H1 (cell line): ENCODE data around the gene HNRNPAB. TPM values are rescaled to one million over a fixed set of nuclear protein-coding genes. Genes with fewer than 3 reads are reported as not detected.

Experiments used
- CTCF ChIA-PET: fragments of 300-600 bp; sonication (Branson Sonifier 250); formaldehyde crosslinking; loops from one replicate; lab custom pipeline; 2021; ENCODE audit not compliant: partially characterized antibody; lab: Charles Lee
- POLR2A ChIA-PET: fragments of 300-600 bp; sonication (Branson Sonifier 250); formaldehyde crosslinking; loops from one replicate; lab custom pipeline; 2021; ENCODE audit warnings: inconsistent platforms; ENCODE audit not compliant: partially characterized antibody; lab: Charles Lee
- DNase-seq, 2 experiments: peaks; one replicate each; pipeline versions ENCODE4 v3.0.0 to v3.0.0-alpha.2; 2010 to 2022; ENCODE audit warnings: low spot score in 2 of 2, low read depth in 1 of 2, mixed read lengths in 1 of 2
- FAIRE-seq: peaks from 2 replicates; lab custom pipeline; 2011; peaks lifted over from hg19 to GRCh38; lab: Jason Lieb, UNC
- H2AFZ ChIP-seq: 2 replicates; pipeline ENCODE4 v1.8.1; 2012; ENCODE audit warnings: low read length, inconsistent platforms
- H2AK5ac ChIP-seq: 2 replicates; pipeline ENCODE4 v1.6.1; 2013; ENCODE audit warnings: low read depth, low read length
- H2BK120ac ChIP-seq: replicated peaks from 2 replicates; pipeline ENCODE3; 2013; ENCODE audit warnings: low read depth, low read length, inconsistent platforms
- H2BK12ac ChIP-seq: 2 replicates; pipeline ENCODE4 v1.6.1; 2013; ENCODE audit warnings: low read depth, low read length
- H2BK15ac ChIP-seq: 2 replicates; pipeline ENCODE4 v1.6.1; 2013; ENCODE audit warnings: low read length
- H2BK20ac ChIP-seq: 2 replicates; pipeline ENCODE4 v1.6.1; 2013; ENCODE audit warnings: low read length
- H2BK5ac ChIP-seq: 2 replicates; pipeline ENCODE4 v1.6.1; 2013; ENCODE audit warnings: low read depth, low read length
- H3K14ac ChIP-seq: 2 replicates; pipeline ENCODE4 v1.6.1; 2013; ENCODE audit warnings: inconsistent platforms; ENCODE audit not compliant: insufficient read length
- H3K18ac ChIP-seq: 2 replicates; pipeline ENCODE4 v1.6.1; 2013; ENCODE audit warnings: low read length; ENCODE audit errors: extremely low read depth
- H3K23ac ChIP-seq: 2 replicates; pipeline ENCODE4 v1.6.1; 2013; ENCODE audit warnings: inconsistent platforms; ENCODE audit not compliant: insufficient read length
- H3K23me2 ChIP-seq: 2 replicates; pipeline ENCODE4 v1.6.1; 2013; ENCODE audit warnings: low read depth, low read length
- H3K27ac ChIP-seq: 2 replicates; pipeline ENCODE4 v1.6.1; 2011; ENCODE audit warnings: low read depth, low read length, inconsistent platforms
- H3K27me3 ChIP-seq, 4 experiments: replicated peaks in 1 of 4; 1 replicate in 1 of 4; 2 replicates in 3 of 4; pipeline versions ENCODE4 v1.6.1 to v1.8.1; 2011 to 2013; ENCODE audit warnings: low read length in 3 of 4, mild to moderate bottlenecking in 3 of 4, inconsistent platforms in 2 of 4, mixed read lengths in 2 of 4, moderate library complexity in 1 of 4; ENCODE audit not compliant: control insufficient read depth in 3 of 4, insufficient read depth in 3 of 4; ENCODE audit errors: extremely low read depth in 1 of 4
- H3K36me3 ChIP-seq, 4 experiments: 2 replicates each; pipeline versions ENCODE4 v1.6.1 to v1.8.1; 2011 to 2013; ENCODE audit warnings: mild to moderate bottlenecking in 4 of 4, low read length in 3 of 4, moderate library complexity in 2 of 4, control low read depth in 1 of 4, inconsistent platforms in 1 of 4; ENCODE audit not compliant: insufficient read depth in 4 of 4, control insufficient read depth in 2 of 4
- H3K4ac ChIP-seq: replicated peaks from 2 replicates; pipeline ENCODE3; 2013; ENCODE audit warnings: low read length, low read depth, mixed read lengths, inconsistent platforms; ENCODE audit not compliant: insufficient read length
- H3K4me1 ChIP-seq, 4 experiments: replicated peaks in 1 of 4; 1 replicate in 1 of 4; 2 replicates in 3 of 4; pipeline versions ENCODE4 v1.6.1 to v1.8.1; 2011 to 2013; ENCODE audit warnings: low read length in 3 of 4, inconsistent platforms in 2 of 4, mixed read lengths in 1 of 4; ENCODE audit not compliant: insufficient read depth in 4 of 4, control insufficient read depth in 3 of 4
- H3K4me2 ChIP-seq, 2 experiments: 2 replicates each; pipeline versions ENCODE4 v1.6.1 to v1.8.1; 2011 to 2013; ENCODE audit warnings: low read depth in 2 of 2, low read length in 2 of 2, control low read depth in 1 of 2, inconsistent platforms in 1 of 2, mild to moderate bottlenecking in 1 of 2; ENCODE audit not compliant: insufficient read depth in 1 of 2
- H3K4me3 ChIP-seq, 4 experiments: fragments of 200-600, 300-600 bp in 1 of 4; sonication (generic), shearing (Covaris generic), sonication (Bioruptor Twin) in 1 of 4; 2 replicates each; pipeline versions ENCODE4 v1.5.1 to v1.8.1; 2011 to 2016; ENCODE audit warnings: low read length in 4 of 4, low read depth in 3 of 4, control low read depth in 2 of 4, inconsistent platforms in 2 of 4, mild to moderate bottlenecking in 2 of 4, mixed read lengths in 1 of 4, moderate library complexity in 1 of 4; ENCODE audit not compliant: insufficient read depth in 2 of 4; ENCODE audit errors: extremely low read depth in 1 of 4
- H3K56ac ChIP-seq: replicated peaks from 2 replicates; pipeline ENCODE3; 2013; ENCODE audit warnings: low read depth, mild to moderate bottlenecking, mixed read lengths, low read length, inconsistent platforms; ENCODE audit not compliant: insufficient read length
- H3K79me1 ChIP-seq: 2 replicates; pipeline ENCODE4 v1.6.1; 2013; ENCODE audit warnings: low read depth, low read length, control low read depth
- H3K79me2 ChIP-seq, 2 experiments: 2 replicates each; pipeline versions ENCODE4 v1.6.1 to v1.8.1; 2012 to 2013; ENCODE audit warnings: low read length in 2 of 2, mild to moderate bottlenecking in 2 of 2, inconsistent platforms in 1 of 2; ENCODE audit not compliant: insufficient read depth in 2 of 2, control insufficient read depth in 1 of 2
- H3K9ac ChIP-seq, 4 experiments: replicated peaks in 1 of 4; 1 replicate in 1 of 4; 2 replicates in 3 of 4; pipeline versions ENCODE4 v1.6.1 to v1.8.1; 2011 to 2013; ENCODE audit warnings: low read depth in 3 of 4, low read length in 3 of 4, control low read depth in 2 of 4, mild to moderate bottlenecking in 2 of 4, moderate library complexity in 2 of 4, inconsistent platforms in 1 of 4; ENCODE audit errors: extremely low read depth in 1 of 4
- H3K9me3 ChIP-seq, 2 experiments: 2 replicates each; pipeline versions ENCODE4 v1.6.1 to v1.8.1; 2012 to 2013; ENCODE audit warnings: mild to moderate bottlenecking in 2 of 2, moderate library complexity in 2 of 2, control low read depth in 1 of 2, inconsistent platforms in 1 of 2, low read depth in 1 of 2, low read length in 1 of 2, mixed read lengths in 1 of 2; ENCODE audit not compliant: insufficient read depth in 2 of 2
- H4K20me1 ChIP-seq, 2 experiments: replicated peaks in 1 of 2; 2 replicates each; pipeline versions ENCODE3 to v1.8.1; 2011 to 2013; ENCODE audit warnings: inconsistent platforms in 2 of 2, low read length in 2 of 2, mild to moderate bottlenecking in 1 of 2; ENCODE audit not compliant: insufficient read depth in 2 of 2, control insufficient read depth in 1 of 2
- H4K5ac ChIP-seq: 2 replicates; pipeline ENCODE4 v1.6.1; 2013; ENCODE audit warnings: low read length, low read depth, mixed read lengths, inconsistent platforms; ENCODE audit not compliant: insufficient read length
- H4K8ac ChIP-seq: 2 replicates; pipeline ENCODE4 v1.8.0; 2013; ENCODE audit warnings: mild to moderate bottlenecking, moderate library complexity, low read length, inconsistent platforms; ENCODE audit not compliant: insufficient read depth; ENCODE audit errors: extremely low read depth
- H4K91ac ChIP-seq: replicated peaks from 2 replicates; pipeline ENCODE3; 2013; ENCODE audit warnings: low read length, mixed read lengths, inconsistent platforms; ENCODE audit not compliant: insufficient read length
- BCL11A ChIP-seq, 2 experiments: IDR thresholded peaks; one replicate each; pipeline ENCODE4 v1.6.1; 2011; ENCODE audit warnings: low read depth in 2 of 2, low read length in 2 of 2, mild to moderate bottlenecking in 2 of 2
- CEBPB ChIP-seq: IDR thresholded peaks from 2 replicates; pipeline ENCODE4 v1.6.1; 2012; ENCODE audit warnings: low read depth, low read length
- EGR1 ChIP-seq: IDR thresholded peaks from 2 replicates; pipeline ENCODE4 v1.6.1; 2011; ENCODE audit warnings: low read depth, low read length, borderline replicate concordance
- EZH2 ChIP-seq: fragments of 200-600 bp; sonication (generic); IDR thresholded peaks from 2 replicates; pipeline ENCODE4 v1.7.1; 2012; ENCODE audit warnings: low read depth, mild to moderate bottlenecking, moderate library complexity, low read length, inconsistent platforms; ENCODE audit not compliant: severe bottlenecking
- FOSL1 ChIP-seq: IDR thresholded peaks from 2 replicates; pipeline ENCODE4 v1.6.1; 2011; ENCODE audit warnings: mild to moderate bottlenecking, low read depth, low read length, moderate library complexity; ENCODE audit not compliant: insufficient read depth
- KDM5A ChIP-seq: fragments of 200-600 bp; IDR thresholded peaks from 2 replicates; pipeline ENCODE4 v1.7.1; 2012; ENCODE audit warnings: mild to moderate bottlenecking, low read length, inconsistent platforms, mixed read lengths
- MAX ChIP-seq: IDR thresholded peaks from 2 replicates; pipeline ENCODE4 v1.6.1; 2012; ENCODE audit warnings: inconsistent platforms
- POLR2A ChIP-seq, 2 experiments: IDR thresholded peaks; 1 replicate in 1 of 2; 2 replicates in 1 of 2; pipeline ENCODE4 v1.6.1; 2011; ENCODE audit warnings: low read depth in 2 of 2, low read length in 2 of 2, mild to moderate bottlenecking in 2 of 2; ENCODE audit errors: control extremely low read depth in 1 of 2
- POLR2AphosphoS5 ChIP-seq: IDR thresholded peaks from 2 replicates; pipeline ENCODE4 v1.6.1; 2011; ENCODE audit warnings: low read depth, low read length
- RBBP5 ChIP-seq: IDR thresholded peaks from 2 replicates; pipeline ENCODE4 v1.7.1; 2012; ENCODE audit warnings: low read depth, mild to moderate bottlenecking, inconsistent platforms, low read length, moderate library complexity, borderline replicate concordance
- RFX5 ChIP-seq: IDR thresholded peaks from 2 replicates; pipeline ENCODE4 v1.6.1; 2011; ENCODE audit warnings: low read depth, low read length, improper control_type of control experiment, borderline replicate concordance
- RNF2 ChIP-seq: fragments of 200-900, 300-1000 bp; sonication (generic); IDR thresholded peaks from 2 replicates; pipeline ENCODE4 v1.7.1; 2016; ENCODE audit warnings: borderline replicate concordance, low read depth, mild to moderate bottlenecking, antibody characterized with exemption, low read length; ENCODE audit not compliant: poor library complexity, severe bottlenecking; ENCODE audit errors: missing control alignments
- SIN3A ChIP-seq, 2 experiments: IDR thresholded peaks in 1 of 2; conservative IDR thresholded peaks in 1 of 2; 2 replicates each; pipeline ENCODE4 v1.6.1; 2011 to 2012; ENCODE audit warnings: low read length in 2 of 2, improper control_type of control experiment in 1 of 2, low read depth in 1 of 2, mild to moderate bottlenecking in 1 of 2
- SUZ12 ChIP-seq: fragments of 200-600 bp; sonication (generic); IDR thresholded peaks from 2 replicates; pipeline ENCODE4 v1.6.1; 2012; ENCODE audit warnings: mild to moderate bottlenecking, inconsistent platforms, low read length, moderate library complexity, mixed read lengths
- WGBS, 2 experiments: shearing (Covaris generic) in 1 of 2; methylation state at CpG; one replicate each; pipeline versions ENCODE4 v1.1.6 to v1.1.7; 2013 to 2015; ENCODE audit warnings: low lambda C conversion rate in 2 of 2, mixed read lengths in 2 of 2, inconsistent platforms in 1 of 2, low coverage in 1 of 2, missing lambda C conversion rate in 1 of 2; ENCODE audit not compliant: insufficient replicate concordance in 2 of 2, insufficient coverage in 1 of 2, insufficient read length in 1 of 2; ENCODE audit errors: extremely low coverage in 1 of 2, missing lambda C conversion rate in 1 of 2; 5-methylcytosine and 5-hydroxymethylcytosine counted together
- polyA plus RNA-seq, 7 experiments: library from polyadenylated mRNA; depleted of rRNA in 3 of 7; stranded (reverse) in 5 of 7; unstranded in 2 of 7; fragments of >200 nt in 5 of 7; fragments of 200-250 nt in 2 of 7; gene quantifications; 1 replicate in 5 of 7; 2 replicates in 1 of 7; 4 replicates in 1 of 7; pipeline versions ENCODE4 v1.2.1 to v1.2.3, GENCODE V29; 2011 to 2013; ENCODE audit warnings: missing spikeins in 2 of 7, mixed read lengths in 2 of 7
- total RNA-seq: library from RNA; stranded (reverse); fragmentation: NEBNext Ultra II Directional; extraction: Animal tissue kit (Norgen Biotek cat#: 25700); gene quantifications from 2 replicates; pipeline ENCODE4 v1.2.1, GENCODE V29; 2021

The HNRNPAB gene
- total and polyA plus RNA-seq, 2 of the 8 experiments (the other 6 are each of a cell fraction or from before 2014, with no cell fraction given): 373 to 563 TPM

GRCh38 chr5:178205749-178206047 lies 1.4 kb downstream of the HNRNPAB start:
- no peak overlapping the region for H3K18ac ChIP-seq
- H2BK5ac ChIP-seq: no peak overlapping the region
- WGBS, 2 experiments: 16% methylated on average over 5 of the region's 5 CpGs; no CpG with 5 or more reads in 1 of the 2 experiments
- H2AFZ ChIP-seq: no peak overlapping the region
- no peak for DNase-seq
- H3K4me3 ChIP-seq: peak overlapping the region; percentile 93 to 100 (median 100)
- peaks cover 45 to 54% (median 51%) of the 10 kb centered on the region in 4 experiments for H3K36me3 ChIP-seq
- H3K79me1 ChIP-seq: peaks cover 20% of the 10 kb centered on the region
- CTCF ChIA-PET: interaction anchor here (0.7 to 3.3 kb wide), 6 partner anchors 8 to 714 kb away, joined by 3 to 20 read pairs (median 4); no protein-coding TSS in a partner anchor
- H3K56ac ChIP-seq: no peak overlapping the region
- peak overlapping the region; percentile 84 to 95 for H3K4me2 ChIP-seq
- peaks cover 27 to 49% of the 10 kb centered on the region in 2 experiments for H3K79me2 ChIP-seq
- no peak overlapping the region for H2BK20ac ChIP-seq
- H2BK15ac ChIP-seq: no peak overlapping the region
- peaks cover 44% of the 10 kb centered on the region in 2 experiments for H4K20me1 ChIP-seq
- no peak overlapping the region for H3K4ac ChIP-seq
- no peak overlapping the region for H3K23ac ChIP-seq
- no peak overlapping the region for H4K91ac ChIP-seq
- no peaks in the 10 kb centered on the region for H3K9me3 ChIP-seq
- H2AK5ac ChIP-seq: no peak overlapping the region
- H3K23me2 ChIP-seq: peaks cover 4% of the 10 kb centered on the region
- no peak overlapping the region for H2BK12ac ChIP-seq
- POLR2A ChIA-PET: interaction anchor here (0.7 to 31.3 kb wide), 8 partner anchors 10 to 216 kb away, joined by 3 to 985 read pairs (median 4); partner anchors contain the start of genes GMCL2 and PHYKPL
- H2BK120ac ChIP-seq: no peak overlapping the region
- no peak overlapping the region for H3K14ac ChIP-seq
- no peak overlapping the region; the same call in 1 of the 2 replicates for H3K27ac ChIP-seq
- no peak overlapping the region for H4K5ac ChIP-seq
- peak overlapping the region; percentile 97 to 99 (median 99) for H3K9ac ChIP-seq
- FAIRE-seq: no peak
- no peaks in the 10 kb centered on the region for H3K27me3 ChIP-seq
- peaks cover 0 to 10% (median 4%) of the 10 kb centered on the region in 4 experiments; a peak in 5 of 7 replicates for H3K4me1 ChIP-seq
- no peak overlapping the region for H4K8ac ChIP-seq
- TF ChIP-seq RBBP5 (no peak), FOSL1 (no peak), SIN3A (conservative IDR thresholded peaks at IDR 0.05 in 1 of 2, IDR thresholded peaks at IDR 0.05 in 1 of 2; ENCODE audit: low read depth in 1 of 2, low read length in 2 of 2) (no peak), RFX5 (no peak), KDM5A (no peak), RNF2 (no peak), POLR2AphosphoS5 (no peak), POLR2A (IDR thresholded peaks at IDR 0.05; ENCODE audit: control extremely low read depth in 1 of 2, low read depth in 2 of 2, low read length in 2 of 2) (no peak), EGR1 (no peak), BCL11A (IDR thresholded peaks at IDR 0.05; ENCODE audit: low read depth in 2 of 2, low read length in 2 of 2) (no peak), CEBPB (no peak), EZH2 (no peak), SUZ12 (no peak), MAX (no peak)
